Immature natural killer cell (primary cell): Measurements from ENCODE around the gene VN1R4. TPM values are rescaled to one million over a fixed set of nuclear protein-coding genes. Genes with fewer than 3 reads are reported as not detected.
"Not testable (repeated sequence)": the region's sequence is repeated elsewhere in the genome, so short reads cannot be mapped to it uniquely, and the experiment has no call there.

Source experiments
- DNase-seq, 3 donors: peaks; one replicate each; pipeline ENCODE4 v3.0.0; 2022; ENCODE audit warnings: mixed read lengths in 1 of 3
- H3K27ac Mint-ChIP-seq, 6 donors: one replicate each; pipeline ENCODE4 v1.8.0; 2020; ENCODE audit warnings: mixed read lengths in 6 of 6, mild to moderate bottlenecking in 5 of 6, inconsistent platforms in 4 of 6, moderate library complexity in 3 of 6
- H3K27me3 Mint-ChIP-seq, 3 donors: one replicate each; pipeline ENCODE4 v1.8.0; 2020 to 2021; ENCODE audit warnings: low read depth in 3 of 3, mild to moderate bottlenecking in 3 of 3, mixed read lengths in 3 of 3, moderate library complexity in 3 of 3, inconsistent platforms in 1 of 3
- H3K36me3 Mint-ChIP-seq, 3 donors: one replicate each; pipeline ENCODE4 v1.8.0; 2020; ENCODE audit warnings: mixed read lengths in 3 of 3, inconsistent platforms in 2 of 3, mild to moderate bottlenecking in 2 of 3
- H3K4me1 Mint-ChIP-seq, 2 donors: one replicate each; pipeline ENCODE4 v1.8.0; 2020; ENCODE audit warnings: inconsistent platforms in 2 of 2, mild to moderate bottlenecking in 2 of 2, mixed read lengths in 2 of 2, moderate library complexity in 1 of 2
- H3K4me3 Mint-ChIP-seq, 5 donors: one replicate each; pipeline ENCODE4 v1.8.0; 2020; ENCODE audit warnings: mild to moderate bottlenecking in 5 of 5, mixed read lengths in 5 of 5, inconsistent platforms in 3 of 5, moderate library complexity in 3 of 5
- H3K9me3 Mint-ChIP-seq, 6 donors: one replicate each; pipeline ENCODE4 v1.8.0; 2020; ENCODE audit warnings: mild to moderate bottlenecking in 6 of 6, mixed read lengths in 6 of 6, inconsistent platforms in 4 of 6, moderate library complexity in 3 of 6
- polyA plus RNA-seq, 3 donors: library from polyadenylated mRNA; unstranded; fragments of 300-500 nt; fragmentation: Illumina TruSeq; gene quantifications; one replicate each; pipeline ENCODE4 v1.2.3, GENCODE V29; 2021

Gene VN1R4
- not detected for polyA plus RNA-seq

GRCh38 chr19:53267623-53268022 lies at the start of gene VN1R4:
Gene VN1R4 (minus strand): TSS chr19:53267723. CDS start chr19:53267665, 58 bp downstream.
- peaks cover 0 to 11% (median 0%) of the 10 kb centered on the region in 3 donors for H3K36me3 Mint-ChIP-seq
- DNase-seq, H3K27ac Mint-ChIP-seq, H3K27me3 Mint-ChIP-seq, H3K4me1 Mint-ChIP-seq, H3K4me3 Mint-ChIP-seq: not testable (repeated sequence)
- peaks cover 8 to 58% (median 20%) of the 10 kb centered on the region in 6 donors for H3K9me3 Mint-ChIP-seq

GRCh38 chr19:53311897-53312296 lies 44.4 kb upstream of the VN1R4 start:
- H3K27ac Mint-ChIP-seq, result no peak overlapping the region
- peaks cover 8 to 39% (median 20%) of the 10 kb centered on the region in 6 donors for H3K9me3 Mint-ChIP-seq
- H3K36me3 Mint-ChIP-seq, result peaks cover 0 to 4% (median 0%) of the 10 kb centered on the region in 3 donors
- H3K4me3 Mint-ChIP-seq, result no peak overlapping the region
- H3K27me3 Mint-ChIP-seq, result peaks cover 2 to 14% (median 5%) of the 10 kb centered on the region in 3 donors
- peaks cover 0 to 2% of the 10 kb centered on the region in 2 donors for H3K4me1 Mint-ChIP-seq
- DNase-seq, result no peak

GRCh38 chr19:53311044-53311443 lies 43.5 kb upstream of the VN1R4 start:
- no peak for DNase-seq
- H3K27me3 Mint-ChIP-seq, result peaks cover 3 to 14% (median 4%) of the 10 kb centered on the region in 3 donors
- H3K9me3 Mint-ChIP-seq, result peaks cover 10 to 34% (median 26%) of the 10 kb centered on the region in 6 donors
- H3K27ac Mint-ChIP-seq, result no peak overlapping the region
- peaks cover 0 to 8% (median 0%) of the 10 kb centered on the region in 3 donors for H3K36me3 Mint-ChIP-seq
- H3K4me3 Mint-ChIP-seq, result no peak overlapping the region
- peaks cover 0 to 2% of the 10 kb centered on the region in 2 donors for H3K4me1 Mint-ChIP-seq

- Mint-ChIP-seq H3K27me3 (peaks cover 3 to 18% (median 4%) of the 10 kb centered on the region in 3 donors), H3K27ac (no peak overlapping the region), H3K4me3 (no peak overlapping the region), H3K4me1 (peaks cover 0 to 2% of the 10 kb centered on the region in 2 donors), H3K9me3 (peaks cover 13 to 34% (median 26%) of the 10 kb centered on the region in 6 donors), H3K36me3 (peaks cover 0 to 8% (median 0%) of the 10 kb centered on the region in 3 donors)
- no peak for DNase-seq
Observed at GRCh38 chr19:53308339-53308811, 40.9 kb upstream of the VN1R4 start.

GRCh38 chr19:53301341-53301740 lies 33.8 kb upstream of the VN1R4 start:
- not testable (repeated sequence) for H3K4me1 Mint-ChIP-seq, DNase-seq, H3K27ac Mint-ChIP-seq, H3K4me3 Mint-ChIP-seq, H3K27me3 Mint-ChIP-seq, H3K36me3 Mint-ChIP-seq
- peaks cover 2 to 14% (median 8%) of the 10 kb centered on the region in 6 donors for H3K9me3 Mint-ChIP-seq

GRCh38 chr19:53294786-53295441 lies 27.4 kb upstream of the VN1R4 start:
- Mint-ChIP-seq H3K4me1 (no peaks in the 10 kb centered on the region), H3K27ac (no peak overlapping the region), H3K9me3 (peaks cover 33 to 65% (median 42%) of the 10 kb centered on the region in 6 donors), H3K4me3 (no peak overlapping the region), H3K36me3 (peaks cover 0 to 5% (median 3%) of the 10 kb centered on the region in 3 donors), H3K27me3 (peaks cover 0 to 9% (median 6%) of the 10 kb centered on the region in 3 donors)
- no peak for DNase-seq

GRCh38 chr19:53290758-53291549 lies 23.4 kb upstream of the VN1R4 start:
- no peak overlapping the region for H3K4me3 Mint-ChIP-seq
- H3K27me3 Mint-ChIP-seq, result peaks cover 0 to 8% (median 5%) of the 10 kb centered on the region in 3 donors
- DNase-seq, result no peak
- peaks cover 32 to 71% (median 44%) of the 10 kb centered on the region in 6 donors for H3K9me3 Mint-ChIP-seq
- no peak overlapping the region for H3K27ac Mint-ChIP-seq
- H3K4me1 Mint-ChIP-seq, result no peaks in the 10 kb centered on the region
- H3K36me3 Mint-ChIP-seq, result peaks cover 0 to 5% (median 4%) of the 10 kb centered on the region in 3 donors

GRCh38 chr19:53285087-53285486 lies 17.6 kb upstream of the VN1R4 start:
- no peak overlapping the region for H3K27ac Mint-ChIP-seq
- peaks cover 0 to 1% (median 0%) of the 10 kb centered on the region in 3 donors for H3K27me3 Mint-ChIP-seq
- peaks cover 3 to 6% (median 4%) of the 10 kb centered on the region in 3 donors for H3K36me3 Mint-ChIP-seq
- H3K9me3 Mint-ChIP-seq, result peaks cover 6 to 36% (median 17%) of the 10 kb centered on the region in 6 donors
- DNase-seq, result no peak
- H3K4me1 Mint-ChIP-seq, result no peaks in the 10 kb centered on the region
- no peak overlapping the region for H3K4me3 Mint-ChIP-seq

GRCh38 chr19:53281947-53282346 lies 14.4 kb upstream of the VN1R4 start:
- peaks cover 2 to 32% (median 10%) of the 10 kb centered on the region in 6 donors for H3K9me3 Mint-ChIP-seq
- H3K27ac Mint-ChIP-seq, H3K4me3 Mint-ChIP-seq, DNase-seq, H3K27me3 Mint-ChIP-seq, H3K36me3 Mint-ChIP-seq, H3K4me1 Mint-ChIP-seq: not testable (repeated sequence)

- H3K4me1 Mint-ChIP-seq, result no peaks in the 10 kb centered on the region
- H3K27ac Mint-ChIP-seq, result no peak overlapping the region
- H3K9me3 Mint-ChIP-seq, result peaks cover 7 to 43% (median 22%) of the 10 kb centered on the region in 6 donors
- peaks cover 0 to 11% (median 0%) of the 10 kb centered on the region in 3 donors for H3K36me3 Mint-ChIP-seq
- peaks cover 2 to 10% (median 6%) of the 10 kb centered on the region in 3 donors for H3K27me3 Mint-ChIP-seq
- H3K4me3 Mint-ChIP-seq, result no peak overlapping the region
- DNase-seq, result no peak
Observed at GRCh38 chr19:53275480-53275879, 8.0 kb upstream of the VN1R4 start.

GRCh38 chr19:53272044-53272443 lies 4.5 kb upstream of the VN1R4 start:
- H3K36me3 Mint-ChIP-seq, result peaks cover 0 to 9% (median 0%) of the 10 kb centered on the region in 3 donors
- H3K9me3 Mint-ChIP-seq, result peaks cover 8 to 36% (median 25%) of the 10 kb centered on the region in 6 donors
- no peaks in the 10 kb centered on the region for H3K4me1 Mint-ChIP-seq
- peaks cover 0 to 8% (median 6%) of the 10 kb centered on the region in 3 donors for H3K27me3 Mint-ChIP-seq
- no peak overlapping the region for H3K4me3 Mint-ChIP-seq
- no peak for DNase-seq
- H3K27ac Mint-ChIP-seq, result no peak overlapping the region

GRCh38 chr19:53269861-53270260 lies 2.3 kb upstream of the VN1R4 start:
- not testable (repeated sequence) for H3K27ac Mint-ChIP-seq, H3K4me1 Mint-ChIP-seq, H3K27me3 Mint-ChIP-seq, DNase-seq, H3K4me3 Mint-ChIP-seq
- Mint-ChIP-seq H3K36me3 (peaks cover 0 to 11% (median 0%) of the 10 kb centered on the region in 3 donors), H3K9me3 (peaks cover 10 to 47% (median 25%) of the 10 kb centered on the region in 6 donors)

GRCh38 chr19:53257715-53258342 lies 9.7 kb downstream of the VN1R4 start, which contains the start of gene VN1R2:
Gene VN1R2 (plus strand): TSS chr19:53258292. CDS start chr19:53258376, 84 bp downstream.
- not testable (repeated sequence) for DNase-seq, H3K4me3 Mint-ChIP-seq, H3K27ac Mint-ChIP-seq, H3K27me3 Mint-ChIP-seq
- Mint-ChIP-seq H3K4me1 (peaks cover 14 to 15% of the 10 kb centered on the region in 2 donors), H3K9me3 (peaks cover 8 to 58% (median 33%) of the 10 kb centered on the region in 6 donors), H3K36me3 (peaks cover 4 to 11% (median 8%) of the 10 kb centered on the region in 3 donors)
